ENCODE results near the gene ZNF200. TPM values are rescaled to one million over a fixed set of nuclear protein-coding genes. Genes with fewer than 3 reads are reported as not detected.

ZNF200 gene
- total and polyA plus RNA-seq, 2 donors (not counting 3 experiments of a cell fraction or from before 2014, with no cell fraction given): 2.8 to 10.0 TPM

- POLR2A ChIA-PET: no interaction called here
Measured at GRCh38 chr16:3192476-3193019, 42.4 kb downstream of the ZNF200 start.

More at GRCh38 chr16:3192476-3193019, 42.4 kb downstream of the ZNF200 start:
- H3K9me3 ChIP-seq (replicated peaks; ENCODE audit: control insufficient read depth, insufficient read depth, low read length): no peaks in the 10 kb centered on the region
- CTCF ChIA-PET: no interaction called here
- H3K36me3 ChIP-seq (ENCODE audit: control insufficient read depth in 2 of 2, extremely low read depth in 1 of 2, insufficient read depth in 2 of 2, low read length in 2 of 2): no peaks in the 10 kb centered on the region
- H3K9me1 ChIP-seq (replicated peaks; ENCODE audit: control insufficient read depth, extremely low read depth, insufficient read depth, low read length): no peaks in the 10 kb centered on the region
- no peak overlapping the region for H3K4me2 ChIP-seq (ENCODE audit: insufficient read depth, low read length)
- H3K4me3 ChIP-seq (replicated peaks in 1 of 3; ENCODE audit: insufficient read depth in 1 of 3, low read depth in 1 of 3, low read length in 3 of 3): no peak overlapping the region
- intact Hi-C loops (cut with micrococcal nuclease): no loop called here
- no peak for TF ChIP-seq MYC (IDR thresholded peaks at IDR 0.05; ENCODE audit: low read depth, low read length)
- TF ChIP-seq POLR2A (IDR thresholded peaks at IDR 0.05; ENCODE audit: low read depth, low read length): no peak
- TF ChIP-seq POLR2AphosphoS5 (IDR thresholded peaks at IDR 0.05; ENCODE audit: insufficient read depth, low read depth, low read length): no peak
- TF ChIP-seq FOS (IDR thresholded peaks at IDR 0.05; ENCODE audit: borderline replicate concordance, insufficient read depth, low read length): no peak
- TF ChIP-seq MAX (IDR thresholded peaks at IDR 0.05; ENCODE audit: insufficient read depth, insufficient read length): no peak
- no peak for TF ChIP-seq CTCF (IDR thresholded peaks at IDR 0.05; ENCODE audit: extremely low read depth in 1 of 2, insufficient read depth in 1 of 2, low read depth in 1 of 2, low read length in 2 of 2)
- no peak for TF ChIP-seq EZH2 (IDR thresholded peaks at IDR 0.05; ENCODE audit: borderline replicate concordance, low read depth, low read length, severe bottlenecking)
- TF ChIP-seq GATA2 (IDR thresholded peaks at IDR 0.05; ENCODE audit: insufficient read depth, insufficient read length, low read depth, low read length): no peak
- no peak for TF ChIP-seq JUN (IDR thresholded peaks at IDR 0.05; ENCODE audit: borderline replicate concordance, insufficient read depth, insufficient read length, low read depth)
- H3K27ac ChIP-seq (ENCODE audit: insufficient read depth, low read depth, low read length): no peak overlapping the region
- H3K9ac ChIP-seq (replicated peaks; ENCODE audit: extremely low read depth, insufficient read depth, low read length): no peak overlapping the region
- H2AFZ ChIP-seq (ENCODE audit: low read depth, low read length): no peak overlapping the region
- no peaks in the 10 kb centered on the region for H3K79me2 ChIP-seq (ENCODE audit: control insufficient read depth, insufficient read depth, low read length)
- dilution Hi-C loops (cut with MboI; ENCODE audit: extremely low pct_ligation_motif_present, low sequenced_read_pairs): no loop called here
- no TSS peak for BruUV-seq (replicated peaks)
- H4K20me1 ChIP-seq (replicated peaks; ENCODE audit: control insufficient read depth, extremely low read depth, insufficient read depth, low read length): no peaks in the 10 kb centered on the region
- no peak for FAIRE-seq
- peaks cover 3 to 4% of the 10 kb centered on the region in 2 experiments for H3K27me3 ChIP-seq (ENCODE audit: control insufficient read depth in 2 of 2, insufficient read depth in 2 of 2, low read length in 2 of 2)
- DNase-seq (ENCODE audit: low read depth, low spot score): no peak
- H3K4me1 ChIP-seq (ENCODE audit: control insufficient read depth, extremely low read depth, insufficient read depth, low read length): peaks cover 14% of the 10 kb centered on the region

Measured in endothelial cell of umbilical vein (primary cell).